GM23338 (cell line): ENCODE data around the gene ST14. TPM values are rescaled to one million over a fixed set of nuclear protein-coding genes. Genes with fewer than 3 reads are reported as not detected.

Source experiments
- ATAC-seq: fragments of 200-7000 bp; cut with Tn5 transposase; 3 replicates; pipeline ENCODE4 v1.9.1; 2020
- DNase-seq: peaks from one replicate; pipeline ENCODE4 v3.0.0-alpha.2; 2015; ENCODE audit warnings: low spot score
- H2AFZ ChIP-seq: fragments of 200-600 bp; sonication (generic); 2 replicates; pipeline ENCODE4 v1.8.0; 2016; ENCODE audit warnings: antibody characterized with exemption, mild to moderate bottlenecking, moderate library complexity
- H3F3A ChIP-seq: fragments of 200-600 bp; sonication (generic); replicated peaks from 2 replicates; pipeline ENCODE4 v1.8.0; 2017; ENCODE audit warnings: antibody characterized with exemption, mixed run types, low read depth
- H3K27ac ChIP-seq: fragments of 200-600 bp; sonication (generic); 2 replicates; pipeline ENCODE4 v1.6.1; 2016; ENCODE audit warnings: low read depth
- H3K27me3 ChIP-seq: fragments of 200-600 bp; sonication (generic); 2 replicates; pipeline ENCODE4 v1.8.0; 2016; ENCODE audit warnings: mild to moderate bottlenecking, mixed run types, moderate library complexity; ENCODE audit not compliant: insufficient read depth
- H3K36me3 ChIP-seq: fragments of 200-600 bp; sonication (generic); 2 replicates; pipeline ENCODE4 v1.8.0; 2016; ENCODE audit warnings: mild to moderate bottlenecking; ENCODE audit not compliant: insufficient read depth
- H3K4me1 ChIP-seq: fragments of 200-600 bp; sonication (generic); 2 replicates; pipeline ENCODE4 v1.8.0; 2016; ENCODE audit warnings: mild to moderate bottlenecking, moderate library complexity; ENCODE audit not compliant: insufficient read depth
- H3K4me2 ChIP-seq: fragments of 200-600 bp; sonication (generic); 2 replicates; pipeline ENCODE4 v1.7.1; 2017; ENCODE audit warnings: mixed run types
- H3K4me3 ChIP-seq: fragments of 200-600 bp; sonication (generic); 2 replicates; pipeline ENCODE4 v1.6.1; 2016; ENCODE audit warnings: mixed run types
- H3K79me2 ChIP-seq: fragments of 200-600 bp; sonication (generic); replicated peaks from 2 replicates; pipeline ENCODE4 v1.8.0; 2017; ENCODE audit warnings: mild to moderate bottlenecking; ENCODE audit not compliant: insufficient read depth
- H3K9me2 ChIP-seq: fragments of 200-600 bp; sonication (generic); 2 replicates; pipeline ENCODE4 v1.8.0; 2017; ENCODE audit not compliant: insufficient read depth
- H4K20me1 ChIP-seq: fragments of 200-600 bp; sonication (generic); replicated peaks from 2 replicates; pipeline ENCODE4 v1.8.0; 2017; ENCODE audit warnings: mild to moderate bottlenecking; ENCODE audit not compliant: insufficient read depth
- H3K27ac Mint-ChIP-seq: 2 replicates; pipeline ENCODE4 v1.8.0; 2020; ENCODE audit warnings: inconsistent platforms, mild to moderate bottlenecking, moderate library complexity, mixed read lengths
- H3K27me3 Mint-ChIP-seq: 3 replicates; pipeline ENCODE4 v1.8.0; 2022; ENCODE audit warnings: low read depth, mild to moderate bottlenecking, moderate library complexity, mixed read lengths, inconsistent platforms; ENCODE audit not compliant: insufficient read depth, poor library complexity
- H3K36me3 Mint-ChIP-seq: 3 replicates; pipeline ENCODE4 v1.8.0; 2021; ENCODE audit warnings: low read depth, mild to moderate bottlenecking, inconsistent platforms, moderate library complexity, mixed read lengths
- H3K4me1 Mint-ChIP-seq: 3 replicates; pipeline ENCODE4 v1.8.0; 2020; ENCODE audit warnings: mild to moderate bottlenecking, inconsistent platforms, mixed read lengths
- H3K4me3 Mint-ChIP-seq: 3 replicates; pipeline ENCODE4 v1.8.0; 2021; ENCODE audit warnings: moderate library complexity, mild to moderate bottlenecking, inconsistent platforms, mixed read lengths
- H3K9me3 Mint-ChIP-seq: 3 replicates; pipeline ENCODE4 v1.8.0; 2020; ENCODE audit warnings: moderate library complexity, mild to moderate bottlenecking, inconsistent platforms, mixed read lengths
- CREB1 ChIP-seq: fragments of 250-450 bp; sonication (Bioruptor Pico); IDR thresholded peaks from 2 replicates; pipeline ENCODE4 v1.5.0; 2020; ENCODE audit warnings: low read depth, mild to moderate bottlenecking, moderate library complexity
- EZH2 ChIP-seq: fragments of 200-600 bp; sonication (generic); IDR thresholded peaks from one replicate; pipeline ENCODE4 v1.8.0; 2017; ENCODE audit warnings: antibody characterized with exemption, mild to moderate bottlenecking, low read depth; ENCODE audit not compliant: unreplicated experiment
- EZH2phosphoT487 ChIP-seq: fragments of 200-600 bp; sonication (generic); IDR thresholded peaks from one replicate; pipeline ENCODE4 v1.8.1; 2018; ENCODE audit warnings: antibody characterized with exemption; ENCODE audit not compliant: unreplicated experiment
- NANOG ChIP-seq: IDR thresholded peaks from 2 replicates; pipeline ENCODE4 v1.6.1; 2016; ENCODE audit warnings: antibody characterized with exemption, borderline replicate concordance
- POLR2AphosphoS5 ChIP-seq: IDR thresholded peaks from 2 replicates; pipeline ENCODE4 v1.6.1; 2016; ENCODE audit warnings: antibody characterized with exemption, low read depth
- STAT1 ChIP-seq: IDR thresholded peaks from one replicate; pipeline ENCODE4 v1.6.1; 2016; ENCODE audit warnings: antibody characterized with exemption; ENCODE audit not compliant: unreplicated experiment
- ZNF114 ChIP-seq: fragments of 250-450 bp; sonication (Bioruptor Pico); IDR thresholded peaks from 2 replicates; pipeline ENCODE4 v1.5.0; 2020; ENCODE audit warnings: mild to moderate bottlenecking, moderate library complexity
- ZNF331 ChIP-seq: fragments of 250-450 bp; sonication (Bioruptor Pico); IDR thresholded peaks from 2 replicates; pipeline ENCODE4 v1.5.0; 2020; ENCODE audit warnings: low read depth, mild to moderate bottlenecking, moderate library complexity
- polyA plus RNA-seq: library from polyadenylated mRNA; unstranded; fragments of >200 nt; fragmentation: Nextera tagmentation; extraction: Ambion mirVana; gene quantifications from 2 replicates; pipeline ENCODE4 v1.2.1, GENCODE V29; 2016
- total RNA-seq: library from RNA; depleted of rRNA; stranded (reverse); fragments of >200 nt; shearing (Covaris generic); gene quantifications from 2 replicates; pipeline ENCODE4 v1.2.3, GENCODE V29; 2014
- TF ChIP-seq, protein P1 (sequence below): IDR thresholded peaks from one replicate; pipeline ENCODE4 v1.6.1; 2018; ENCODE audit warnings: antibody characterized with exemption; ENCODE audit not compliant: unreplicated experiment
- TF ChIP-seq, protein P2 (sequence below): fragments of 250-450 bp; sonication (Bioruptor Pico); IDR thresholded peaks from 2 replicates; pipeline ENCODE4 v1.5.0; 2020; ENCODE audit warnings: mild to moderate bottlenecking, moderate library complexity
- TF ChIP-seq, protein P3 (sequence below), 2 experiments: fragments of 200-600 bp in 1 of 2; sonication (generic) in 1 of 2; conservative IDR thresholded peaks; 2 replicates each; pipeline versions ENCODE4 v1.5.1 to v1.6.1; 2016 to 2017; ENCODE audit warnings: antibody characterized with exemption in 2 of 2, low read depth in 2 of 2, mild to moderate bottlenecking in 2 of 2, moderate library complexity in 1 of 2
- TF ChIP-seq, protein P4 (sequence below): IDR thresholded peaks from 2 replicates; pipeline ENCODE4 v1.6.1; 2016; ENCODE audit warnings: antibody characterized with exemption

The ST14 gene
- total and polyA plus RNA-seq, 2 experiments from 2014 or later: 7.9 to 32.7 TPM

DNA sequence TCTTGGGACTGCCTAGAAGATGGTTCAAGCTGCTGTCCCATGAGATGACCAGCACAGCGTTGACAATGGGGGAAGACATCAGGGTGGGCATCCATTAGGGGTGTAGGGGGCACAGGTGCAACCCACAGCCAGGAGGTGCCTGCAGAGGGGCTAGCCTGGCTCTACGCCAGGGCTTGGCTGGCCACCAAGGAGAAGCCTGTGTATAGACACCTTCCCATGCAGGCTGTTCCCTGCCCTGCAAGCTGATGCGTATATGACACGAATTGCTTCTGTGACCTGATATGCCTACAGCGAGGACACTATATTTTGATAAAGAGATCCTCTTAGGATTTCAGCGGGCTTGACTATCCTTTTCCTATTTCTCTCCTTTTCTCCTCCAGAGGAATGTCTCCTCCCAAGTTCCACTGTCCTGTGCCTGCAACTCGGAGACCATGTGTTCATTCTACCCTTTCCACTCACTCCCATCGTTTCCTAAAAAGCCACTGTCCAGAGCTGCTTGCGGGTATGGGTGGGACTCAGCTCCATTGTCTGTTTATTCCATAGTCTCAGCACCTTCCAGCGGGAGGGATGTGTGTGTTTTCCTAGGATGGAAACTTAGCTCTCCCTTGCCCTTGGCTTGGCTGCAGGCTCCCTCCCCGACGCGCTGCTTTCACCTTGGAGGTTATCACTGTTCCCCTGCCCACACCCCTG lies 56.1 kb downstream of the ST14 start (continued):
- TF ChIP-seq, protein P1, sequence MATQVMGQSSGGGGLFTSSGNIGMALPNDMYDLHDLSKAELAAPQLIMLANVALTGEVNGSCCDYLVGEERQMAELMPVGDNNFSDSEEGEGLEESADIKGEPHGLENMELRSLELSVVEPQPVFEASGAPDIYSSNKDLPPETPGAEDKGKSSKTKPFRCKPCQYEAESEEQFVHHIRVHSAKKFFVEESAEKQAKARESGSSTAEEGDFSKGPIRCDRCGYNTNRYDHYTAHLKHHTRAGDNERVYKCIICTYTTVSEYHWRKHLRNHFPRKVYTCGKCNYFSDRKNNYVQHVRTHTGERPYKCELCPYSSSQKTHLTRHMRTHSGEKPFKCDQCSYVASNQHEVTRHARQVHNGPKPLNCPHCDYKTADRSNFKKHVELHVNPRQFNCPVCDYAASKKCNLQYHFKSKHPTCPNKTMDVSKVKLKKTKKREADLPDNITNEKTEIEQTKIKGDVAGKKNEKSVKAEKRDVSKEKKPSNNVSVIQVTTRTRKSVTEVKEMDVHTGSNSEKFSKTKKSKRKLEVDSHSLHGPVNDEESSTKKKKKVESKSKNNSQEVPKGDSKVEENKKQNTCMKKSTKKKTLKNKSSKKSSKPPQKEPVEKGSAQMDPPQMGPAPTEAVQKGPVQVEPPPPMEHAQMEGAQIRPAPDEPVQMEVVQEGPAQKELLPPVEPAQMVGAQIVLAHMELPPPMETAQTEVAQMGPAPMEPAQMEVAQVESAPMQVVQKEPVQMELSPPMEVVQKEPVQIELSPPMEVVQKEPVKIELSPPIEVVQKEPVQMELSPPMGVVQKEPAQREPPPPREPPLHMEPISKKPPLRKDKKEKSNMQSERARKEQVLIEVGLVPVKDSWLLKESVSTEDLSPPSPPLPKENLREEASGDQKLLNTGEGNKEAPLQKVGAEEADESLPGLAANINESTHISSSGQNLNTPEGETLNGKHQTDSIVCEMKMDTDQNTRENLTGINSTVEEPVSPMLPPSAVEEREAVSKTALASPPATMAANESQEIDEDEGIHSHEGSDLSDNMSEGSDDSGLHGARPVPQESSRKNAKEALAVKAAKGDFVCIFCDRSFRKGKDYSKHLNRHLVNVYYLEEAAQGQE: no peak
- TF ChIP-seq EZH2phosphoT487 (no peak), ZNF114 (no peak), STAT1 (no peak)

DNA sequence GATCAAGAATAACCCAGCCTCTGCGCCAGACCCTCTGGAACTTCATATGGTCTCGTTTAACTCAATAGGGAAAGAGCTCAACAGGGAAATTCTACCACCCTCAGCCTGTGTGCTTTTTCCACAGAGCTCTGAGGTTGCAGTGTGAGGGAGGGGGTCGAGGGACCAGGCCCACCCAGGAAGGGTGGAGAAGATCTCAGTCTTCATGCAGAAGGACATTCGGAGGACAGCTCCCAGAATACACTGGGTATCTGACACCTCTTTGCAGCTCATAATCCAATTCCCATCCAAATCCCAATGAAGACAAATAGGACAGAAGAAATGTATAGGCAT lies 56.6 kb downstream of the ST14 start:
- no peaks in the 10 kb centered on the region for H3K36me3 Mint-ChIP-seq
- TF ChIP-seq, protein P2, sequence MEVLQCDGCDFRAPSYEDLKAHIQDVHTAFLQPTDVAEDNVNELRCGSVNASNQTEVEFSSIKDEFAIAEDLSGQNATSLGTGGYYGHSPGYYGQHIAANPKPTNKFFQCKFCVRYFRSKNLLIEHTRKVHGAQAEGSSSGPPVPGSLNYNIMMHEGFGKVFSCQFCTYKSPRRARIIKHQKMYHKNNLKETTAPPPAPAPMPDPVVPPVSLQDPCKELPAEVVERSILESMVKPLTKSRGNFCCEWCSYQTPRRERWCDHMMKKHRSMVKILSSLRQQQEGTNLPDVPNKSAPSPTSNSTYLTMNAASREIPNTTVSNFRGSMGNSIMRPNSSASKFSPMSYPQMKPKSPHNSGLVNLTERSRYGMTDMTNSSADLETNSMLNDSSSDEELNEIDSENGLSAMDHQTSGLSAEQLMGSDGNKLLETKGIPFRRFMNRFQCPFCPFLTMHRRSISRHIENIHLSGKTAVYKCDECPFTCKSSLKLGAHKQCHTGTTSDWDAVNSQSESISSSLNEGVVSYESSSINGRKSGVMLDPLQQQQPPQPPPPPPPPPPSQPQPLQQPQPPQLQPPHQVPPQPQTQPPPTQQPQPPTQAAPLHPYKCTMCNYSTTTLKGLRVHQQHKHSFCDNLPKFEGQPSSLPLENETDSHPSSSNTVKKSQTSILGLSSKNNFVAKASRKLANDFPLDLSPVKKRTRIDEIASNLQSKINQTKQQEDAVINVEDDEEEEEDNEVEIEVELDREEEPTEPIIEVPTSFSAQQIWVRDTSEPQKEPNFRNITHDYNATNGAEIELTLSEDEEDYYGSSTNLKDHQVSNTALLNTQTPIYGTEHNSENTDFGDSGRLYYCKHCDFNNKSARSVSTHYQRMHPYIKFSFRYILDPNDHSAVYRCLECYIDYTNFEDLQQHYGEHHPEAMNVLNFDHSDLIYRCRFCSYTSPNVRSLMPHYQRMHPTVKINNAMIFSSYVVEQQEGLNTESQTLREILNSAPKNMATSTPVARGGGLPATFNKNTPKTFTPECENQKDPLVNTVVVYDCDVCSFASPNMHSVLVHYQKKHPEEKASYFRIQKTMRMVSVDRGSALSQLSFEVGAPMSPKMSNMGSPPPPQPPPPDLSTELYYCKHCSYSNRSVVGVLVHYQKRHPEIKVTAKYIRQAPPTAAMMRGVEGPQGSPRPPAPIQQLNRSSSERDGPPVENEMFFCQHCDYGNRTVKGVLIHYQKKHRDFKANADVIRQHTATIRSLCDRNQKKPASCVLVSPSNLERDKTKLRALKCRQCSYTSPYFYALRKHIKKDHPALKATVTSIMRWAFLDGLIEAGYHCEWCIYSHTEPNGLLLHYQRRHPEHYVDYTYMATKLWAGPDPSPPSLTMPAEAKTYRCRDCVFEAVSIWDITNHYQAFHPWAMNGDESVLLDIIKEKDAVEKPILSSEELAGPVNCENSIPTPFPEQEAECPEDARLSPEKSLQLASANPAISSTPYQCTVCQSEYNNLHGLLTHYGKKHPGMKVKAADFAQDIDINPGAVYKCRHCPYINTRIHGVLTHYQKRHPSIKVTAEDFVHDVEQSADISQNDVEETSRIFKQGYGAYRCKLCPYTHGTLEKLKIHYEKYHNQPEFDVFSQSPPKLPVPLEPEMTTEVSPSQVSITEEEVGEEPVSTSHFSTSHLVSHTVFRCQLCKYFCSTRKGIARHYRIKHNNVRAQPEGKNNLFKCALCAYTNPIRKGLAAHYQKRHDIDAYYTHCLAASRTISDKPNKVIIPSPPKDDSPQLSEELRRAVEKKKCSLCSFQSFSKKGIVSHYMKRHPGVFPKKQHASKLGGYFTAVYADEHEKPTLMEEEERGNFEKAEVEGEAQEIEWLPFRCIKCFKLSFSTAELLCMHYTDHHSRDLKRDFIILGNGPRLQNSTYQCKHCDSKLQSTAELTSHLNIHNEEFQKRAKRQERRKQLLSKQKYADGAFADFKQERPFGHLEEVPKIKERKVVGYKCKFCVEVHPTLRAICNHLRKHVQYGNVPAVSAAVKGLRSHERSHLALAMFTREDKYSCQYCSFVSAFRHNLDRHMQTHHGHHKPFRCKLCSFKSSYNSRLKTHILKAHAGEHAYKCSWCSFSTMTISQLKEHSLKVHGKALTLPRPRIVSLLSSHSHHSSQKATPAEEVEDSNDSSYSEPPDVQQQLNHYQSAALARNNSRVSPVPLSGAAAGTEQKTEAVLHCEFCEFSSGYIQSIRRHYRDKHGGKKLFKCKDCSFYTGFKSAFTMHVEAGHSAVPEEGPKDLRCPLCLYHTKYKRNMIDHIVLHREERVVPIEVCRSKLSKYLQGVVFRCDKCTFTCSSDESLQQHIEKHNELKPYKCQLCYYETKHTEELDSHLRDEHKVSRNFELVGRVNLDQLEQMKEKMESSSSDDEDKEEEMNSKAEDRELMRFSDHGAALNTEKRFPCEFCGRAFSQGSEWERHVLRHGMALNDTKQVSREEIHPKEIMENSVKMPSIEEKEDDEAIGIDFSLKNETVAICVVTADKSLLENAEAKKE (CRISPR knock-in tag): no peak
- no peak for TF ChIP-seq STAT1
- TF ChIP-seq CREB1 (CRISPR knock-in tag): no peak
- TF ChIP-seq, protein P3, sequence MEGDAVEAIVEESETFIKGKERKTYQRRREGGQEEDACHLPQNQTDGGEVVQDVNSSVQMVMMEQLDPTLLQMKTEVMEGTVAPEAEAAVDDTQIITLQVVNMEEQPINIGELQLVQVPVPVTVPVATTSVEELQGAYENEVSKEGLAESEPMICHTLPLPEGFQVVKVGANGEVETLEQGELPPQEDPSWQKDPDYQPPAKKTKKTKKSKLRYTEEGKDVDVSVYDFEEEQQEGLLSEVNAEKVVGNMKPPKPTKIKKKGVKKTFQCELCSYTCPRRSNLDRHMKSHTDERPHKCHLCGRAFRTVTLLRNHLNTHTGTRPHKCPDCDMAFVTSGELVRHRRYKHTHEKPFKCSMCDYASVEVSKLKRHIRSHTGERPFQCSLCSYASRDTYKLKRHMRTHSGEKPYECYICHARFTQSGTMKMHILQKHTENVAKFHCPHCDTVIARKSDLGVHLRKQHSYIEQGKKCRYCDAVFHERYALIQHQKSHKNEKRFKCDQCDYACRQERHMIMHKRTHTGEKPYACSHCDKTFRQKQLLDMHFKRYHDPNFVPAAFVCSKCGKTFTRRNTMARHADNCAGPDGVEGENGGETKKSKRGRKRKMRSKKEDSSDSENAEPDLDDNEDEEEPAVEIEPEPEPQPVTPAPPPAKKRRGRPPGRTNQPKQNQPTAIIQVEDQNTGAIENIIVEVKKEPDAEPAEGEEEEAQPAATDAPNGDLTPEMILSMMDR (conservative IDR thresholded peaks at IDR 0.05; ENCODE audit: low read depth in 2 of 2): no peak
- no peak for TF ChIP-seq ZNF331 (CRISPR knock-in tag)
- TF ChIP-seq, protein P4, sequence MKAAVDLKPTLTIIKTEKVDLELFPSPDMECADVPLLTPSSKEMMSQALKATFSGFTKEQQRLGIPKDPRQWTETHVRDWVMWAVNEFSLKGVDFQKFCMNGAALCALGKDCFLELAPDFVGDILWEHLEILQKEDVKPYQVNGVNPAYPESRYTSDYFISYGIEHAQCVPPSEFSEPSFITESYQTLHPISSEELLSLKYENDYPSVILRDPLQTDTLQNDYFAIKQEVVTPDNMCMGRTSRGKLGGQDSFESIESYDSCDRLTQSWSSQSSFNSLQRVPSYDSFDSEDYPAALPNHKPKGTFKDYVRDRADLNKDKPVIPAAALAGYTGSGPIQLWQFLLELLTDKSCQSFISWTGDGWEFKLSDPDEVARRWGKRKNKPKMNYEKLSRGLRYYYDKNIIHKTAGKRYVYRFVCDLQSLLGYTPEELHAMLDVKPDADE: no peak
- TF ChIP-seq POLR2AphosphoS5: no peak
- no peak for TF ChIP-seq EZH2phosphoT487
- TF ChIP-seq ZNF114: no peak
- TF ChIP-seq EZH2: no peak
- no peak for TF ChIP-seq NANOG

More for the DNA sequence above, 56.6 kb downstream of the ST14 start:
- Histone ChIP-seq H3K9me2 (0 out of 2 replicates have a peak, but pooled peaks cover 3% of the 10 kb centered on the region), H3K4me1 (peaks cover 10% of the 10 kb centered on the region), H3K27ac (no peak overlapping the region), H3K79me2 (no peaks in the 10 kb centered on the region), H4K20me1 (no peaks in the 10 kb centered on the region), H3F3A (no peaks in the 10 kb centered on the region), H3K4me2 (no peak overlapping the region), H3K36me3 (no peaks in the 10 kb centered on the region), H3K27me3 (no peaks in the 10 kb centered on the region), H3K4me3 (no peak overlapping the region), H2AFZ (no peak overlapping the region)
- Mint-ChIP-seq H3K9me3 (no peaks in the 10 kb centered on the region), H3K4me3 (no peak overlapping the region; the same call in 2 of the 3 replicates), H3K27me3 (peaks cover 14% of the 10 kb centered on the region), H3K27ac (no peak overlapping the region), H3K4me1 (peaks cover 17% of the 10 kb centered on the region)
- DNase-seq (no peak), ATAC-seq (no peak)
